Measurements from ENCODE around the gene GREB1. TPM values are rescaled to one million over a fixed set of nuclear protein-coding genes. Genes with fewer than 3 reads are reported as not detected.

Gene GREB1
- total and polyA plus RNA-seq, 2 of the 13 experiments (the other 11 are each of a cell fraction or from before 2014, with no cell fraction given): 31.3 to 61.2 TPM

GRCh38 chr2:11540996-11541692 lies 7.3 kb downstream of the GREB1 start (continued):
- TF ChIP-seq ZBTB4 (CRISPR knock-in tag; IDR thresholded peaks at IDR 0.05; ENCODE audit: borderline replicate concordance) (no peak), ZNF770 (CRISPR knock-in tag; IDR thresholded peaks at IDR 0.05) (peak; percentile 96), TFDP1 (CRISPR knock-in tag; IDR thresholded peaks at IDR 0.05; ENCODE audit: borderline replicate concordance) (no peak), ZNF225 (CRISPR knock-in tag; IDR thresholded peaks at IDR 0.05) (no peak), ZNF501 (CRISPR knock-in tag; IDR thresholded peaks at IDR 0.05) (no peak), ZNF136 (CRISPR knock-in tag; IDR thresholded peaks at IDR 0.05; ENCODE audit: low read depth) (no peak), ZBTB38 (CRISPR knock-in tag; IDR thresholded peaks at IDR 0.05) (peak; percentile 53; the same call in 1 of the 2 replicates), EED (CRISPR knock-in tag; IDR thresholded peaks at IDR 0.05) (0 out of 2 replicates have a peak, but pooled peaks have one; percentile 2), ZNF83 (CRISPR knock-in tag; IDR thresholded peaks at IDR 0.05; ENCODE audit: borderline replicate concordance) (no peak), TBX3 (IDR thresholded peaks at IDR 0.05; ENCODE audit: borderline replicate concordance) (no peak), ZNF724P (CRISPR knock-in tag; IDR thresholded peaks at IDR 0.05; ENCODE audit: borderline replicate concordance) (peak; percentile 58; the same call in 1 of the 2 replicates), SIX1 (CRISPR knock-in tag; IDR thresholded peaks at IDR 0.05; ENCODE audit: borderline replicate concordance) (no peak), ZNF18 (CRISPR knock-in tag; IDR thresholded peaks at IDR 0.05; ENCODE audit: insufficient replicate concordance) (no peak), RORA (CRISPR knock-in tag; IDR thresholded peaks at IDR 0.05) (no peak), PPARG (CRISPR knock-in tag; conservative IDR thresholded peaks at IDR 0.05) (no peak), ZNF746 (CRISPR knock-in tag; IDR thresholded peaks at IDR 0.05) (no peak), KDM5B (CRISPR knock-in tag; IDR thresholded peaks at IDR 0.05; ENCODE audit: borderline replicate concordance) (peak; percentile 64; the same call in 1 of the 2 replicates), ZNF235 (CRISPR knock-in tag; IDR thresholded peaks at IDR 0.05; ENCODE audit: borderline replicate concordance) (no peak), ZNF432 (CRISPR knock-in tag; IDR thresholded peaks at IDR 0.05; ENCODE audit: borderline replicate concordance) (no peak), ZNF782 (CRISPR knock-in tag; IDR thresholded peaks at IDR 0.05; ENCODE audit: borderline replicate concordance) (no peak), ARHGAP35 (CRISPR knock-in tag; IDR thresholded peaks at IDR 0.05; ENCODE audit: borderline replicate concordance) (no peak)

Data from HepG2 (cell line).